GM23248 (cell line): ENCODE data around the gene NR4A1. TPM values are rescaled to one million over a fixed set of nuclear protein-coding genes. Genes with fewer than 3 reads are reported as not detected.

Source experiments
- DNase-seq: peaks from one replicate; pipeline ENCODE4 v3.0.0-alpha.2; 2015
- H2AFZ ChIP-seq: fragments of 200-600 bp; sonication (generic); 2 replicates; pipeline ENCODE4 v1.6.1; 2016; ENCODE audit warnings: antibody characterized with exemption
- H3F3A ChIP-seq: fragments of 200-600 bp; sonication (generic); 2 replicates; pipeline ENCODE4 v1.6.1; 2016; ENCODE audit warnings: mild to moderate bottlenecking, antibody characterized with exemption, mixed run types; ENCODE audit not compliant: insufficient read depth
- H3K27ac ChIP-seq: fragments of 200-600 bp; sonication (generic); 2 replicates; pipeline ENCODE4 v1.5.1; 2016; ENCODE audit warnings: mild to moderate bottlenecking
- H3K27me3 ChIP-seq: fragments of 200-600 bp; sonication (generic); replicated peaks from 2 replicates; pipeline ENCODE4 v1.6.1; 2016; ENCODE audit warnings: mild to moderate bottlenecking; ENCODE audit not compliant: insufficient read depth
- H3K36me3 ChIP-seq: fragments of 200-600 bp; sonication (generic); 2 replicates; pipeline ENCODE4 v1.6.1; 2016; ENCODE audit warnings: low read depth, mild to moderate bottlenecking
- H3K4me1 ChIP-seq: fragments of 200-600 bp; sonication (generic); 2 replicates; pipeline ENCODE4 v1.6.1; 2016; ENCODE audit warnings: mild to moderate bottlenecking; ENCODE audit not compliant: insufficient read depth
- H3K4me2 ChIP-seq: fragments of 200-600 bp; sonication (generic); one replicate; pipeline ENCODE4 v1.6.1; 2016; ENCODE audit warnings: mild to moderate bottlenecking; ENCODE audit not compliant: unreplicated experiment
- H3K4me3 ChIP-seq: fragments of 200-600 bp; sonication (generic); 2 replicates; pipeline ENCODE4 v1.5.1; 2016; ENCODE audit warnings: mild to moderate bottlenecking
- H3K79me2 ChIP-seq: fragments of 200-600 bp; sonication (generic); 2 replicates; pipeline ENCODE4 v1.6.1; 2016; ENCODE audit warnings: mild to moderate bottlenecking; ENCODE audit not compliant: insufficient read depth
- H3K9ac ChIP-seq: fragments of 200-600 bp; sonication (generic); 2 replicates; pipeline ENCODE4 v1.6.1; 2016; ENCODE audit warnings: mild to moderate bottlenecking
- H3K9me2 ChIP-seq: fragments of 200-600 bp; sonication (generic); 2 replicates; pipeline ENCODE4 v1.6.1; 2016; ENCODE audit warnings: mixed run types, mild to moderate bottlenecking, moderate library complexity; ENCODE audit not compliant: insufficient read depth
- H3K9me3 ChIP-seq: fragments of 200-600 bp; sonication (generic); one replicate; pipeline ENCODE4 v1.6.1; 2017; ENCODE audit warnings: low read depth
- H4K20me1 ChIP-seq: fragments of 200-600 bp; sonication (generic); 2 replicates; pipeline ENCODE4 v1.6.0; 2016; ENCODE audit not compliant: insufficient read depth
- EZH2 ChIP-seq: fragments of 200-600 bp; sonication (generic); IDR thresholded peaks from 2 replicates; pipeline ENCODE4 v1.6.1; 2018; ENCODE audit warnings: antibody characterized with exemption, mild to moderate bottlenecking; ENCODE audit not compliant: insufficient read depth, poor library complexity, severe bottlenecking
- EZH2phosphoT487 ChIP-seq: fragments of 200-600 bp; sonication (generic); IDR thresholded peaks from 2 replicates; pipeline ENCODE4 v1.6.1; 2018; ENCODE audit warnings: antibody characterized with exemption, moderate library complexity, mild to moderate bottlenecking, low read depth; ENCODE audit not compliant: insufficient read depth
- WGBS, 2 experiments: methylation state at CpG; one replicate each; pipeline ENCODE4 v1.1.6; 2015 to 2017; ENCODE audit warnings: low lambda C conversion rate in 2 of 2, low coverage in 1 of 2; ENCODE audit errors: missing lambda C conversion rate in 2 of 2; 5-methylcytosine and 5-hydroxymethylcytosine counted together
- in situ Hi-C: fragments of 300-500 bp; cut with MboI; formaldehyde crosslinking; loops from 2 replicates; pipeline ENCODE4 v1.15.0; 2020
- polyA plus RNA-seq: library from polyadenylated mRNA; unstranded; fragments of >200 nt; fragmentation: Nextera tagmentation; extraction: Ambion mirVana; gene quantifications from 2 replicates; pipeline ENCODE4 v1.2.1, GENCODE V29; 2016
- total RNA-seq: library from RNA; depleted of rRNA; stranded (reverse); fragments of >200 nt; shearing (Covaris generic); gene quantifications from 2 replicates; pipeline ENCODE4 v1.2.3, GENCODE V29; 2014

The NR4A1 gene
- total and polyA plus RNA-seq, 2 experiments from 2014 or later, result 11.1 to 13.1 TPM

GRCh38 chr12:52073531-52074381, 22.5 kb downstream of the NR4A1 start:
- peak; percentile 77 for DNase-seq
- H3K4me1 ChIP-seq, result peaks cover 48% of the 10 kb centered on the region
- H3K4me3 ChIP-seq, result no peak overlapping the region
- H3K27ac ChIP-seq, result peak overlapping the region; percentile 43
- no peaks in the 10 kb centered on the region for H3K9me2 ChIP-seq
- TF ChIP-seq EZH2phosphoT487, result no peak
- no peak for TF ChIP-seq EZH2
- no peak overlapping the region for H2AFZ ChIP-seq
- H3K27me3 ChIP-seq, result no peaks in the 10 kb centered on the region
- peaks cover 11% of the 10 kb centered on the region for H4K20me1 ChIP-seq
- peaks cover 92% of the 10 kb centered on the region for H3K79me2 ChIP-seq
- 64 to 71% methylated on average over 20 to 23 of the region's 23 CpGs for WGBS, 2 experiments
- H3K4me2 ChIP-seq, result peak overlapping the region; percentile 38
- peaks cover 13% of the 10 kb centered on the region; the same call in 1 of the 2 replicates for H3F3A ChIP-seq
- peaks cover 11% of the 10 kb centered on the region for H3K36me3 ChIP-seq
- in situ Hi-C loops, result no loop called here
- peak overlapping the region; percentile 31; the same call in 1 of the 2 replicates for H3K9ac ChIP-seq
- H3K9me3 ChIP-seq, result no peaks in the 10 kb centered on the region

- in situ Hi-C loops, result no loop called here
- no peak overlapping the region for H3K9ac ChIP-seq
- H3K27me3 ChIP-seq, result no peaks in the 10 kb centered on the region
- H3K9me2 ChIP-seq, result no peaks in the 10 kb centered on the region
- no peak for TF ChIP-seq EZH2phosphoT487
- TF ChIP-seq EZH2, result no peak
- peak overlapping the region; percentile 43 for H3K27ac ChIP-seq
- no peak overlapping the region for H2AFZ ChIP-seq
- H3K36me3 ChIP-seq, result peaks cover 11% of the 10 kb centered on the region
- peaks cover 48% of the 10 kb centered on the region for H3K4me1 ChIP-seq
- 67 to 71% methylated on average over 3 of the region's 3 CpGs for WGBS, 2 experiments
- peak; percentile 79 for DNase-seq
- peaks cover 11% of the 10 kb centered on the region for H4K20me1 ChIP-seq
- no peak overlapping the region for H3K4me3 ChIP-seq
- H3F3A ChIP-seq, result peaks cover 13% of the 10 kb centered on the region; the same call in 1 of the 2 replicates
- peak overlapping the region; percentile 30 for H3K4me2 ChIP-seq
- H3K9me3 ChIP-seq, result no peaks in the 10 kb centered on the region
- peaks cover 94% of the 10 kb centered on the region for H3K79me2 ChIP-seq
These were observed 23.9 kb downstream of the NR4A1 start for GRCh38 chr12:52074971-52075724.

GRCh38 chr12:52076811-52077210, 25.6 kb downstream of the NR4A1 start:
- no peak overlapping the region for H3K9ac ChIP-seq
- H3K27me3 ChIP-seq, result no peaks in the 10 kb centered on the region
- H4K20me1 ChIP-seq, result peaks cover 11% of the 10 kb centered on the region
- no peak overlapping the region for H3K4me3 ChIP-seq
- WGBS, 2 experiments, result 93 to 94% methylated on average over 16 of the region's 16 CpGs
- H3F3A ChIP-seq, result peaks cover 18% of the 10 kb centered on the region
- no peak overlapping the region for H2AFZ ChIP-seq
- H3K79me2 ChIP-seq, result peaks cover 82% of the 10 kb centered on the region
- TF ChIP-seq EZH2 (no peak), EZH2phosphoT487 (no peak)
- in situ Hi-C loops, result no loop called here
- peaks cover 49% of the 10 kb centered on the region for H3K4me1 ChIP-seq
- no peak overlapping the region for H3K4me2 ChIP-seq
- peaks cover 11% of the 10 kb centered on the region for H3K36me3 ChIP-seq
- DNase-seq, result no peak
- no peaks in the 10 kb centered on the region for H3K9me3 ChIP-seq
- no peak overlapping the region for H3K27ac ChIP-seq
- no peaks in the 10 kb centered on the region for H3K9me2 ChIP-seq

- no peak overlapping the region for H3K4me2 ChIP-seq
- WGBS, 2 experiments, result 88 to 95% methylated on average over 3 of the region's 3 CpGs
- no peak overlapping the region for H3K9ac ChIP-seq
- no peaks in the 10 kb centered on the region for H3K9me3 ChIP-seq
- no peaks in the 10 kb centered on the region for H3K27me3 ChIP-seq
- peaks cover 51% of the 10 kb centered on the region for H3K4me1 ChIP-seq
- no peak overlapping the region for H3K27ac ChIP-seq
- peaks cover 11% of the 10 kb centered on the region; the same call in 1 of the 2 replicates for H4K20me1 ChIP-seq
- TF ChIP-seq EZH2phosphoT487, result no peak
- H3K4me3 ChIP-seq, result no peak overlapping the region
- H3F3A ChIP-seq, result peaks cover 28% of the 10 kb centered on the region
- DNase-seq, result no peak
- H3K9me2 ChIP-seq, result no peaks in the 10 kb centered on the region
- in situ Hi-C loops, result no loop called here
- peaks cover 11% of the 10 kb centered on the region for H3K36me3 ChIP-seq
- H3K79me2 ChIP-seq, result peaks cover 68% of the 10 kb centered on the region
- no peak overlapping the region for H2AFZ ChIP-seq
These were observed 27.0 kb downstream of the NR4A1 start for GRCh38 chr12:52078276-52078675.
